Loucy (cell line): ENCODE results near the gene ARPIN.

Experiments
- H2AFZ ChIP-seq: fragments of 200-600 bp; sonication (generic); 2 replicates; pipeline ENCODE4 v1.6.0; 2016; ENCODE audit warnings: antibody characterized with exemption, mild to moderate bottlenecking, low read length, moderate library complexity
- H3F3A ChIP-seq: fragments of 200-600 bp; 2 replicates; pipeline ENCODE4 v1.6.0; 2016; ENCODE audit warnings: antibody characterized with exemption, low read depth, mild to moderate bottlenecking
- H3K27me3 ChIP-seq: fragments of 200-600 bp; sonication (generic); 2 replicates; pipeline ENCODE4 v1.6.1; 2014; ENCODE audit warnings: low read length, mild to moderate bottlenecking; ENCODE audit not compliant: insufficient read depth, poor library complexity, severe bottlenecking
- H3K36me3 ChIP-seq: fragments of 200-600 bp; sonication (generic); 2 replicates; pipeline ENCODE4 v1.6.1; 2016; ENCODE audit warnings: low read length; ENCODE audit not compliant: insufficient read depth
- H3K4me1 ChIP-seq: fragments of 200-600 bp; sonication (generic); 2 replicates; pipeline ENCODE4 v1.5.1; 2014; ENCODE audit warnings: low read length, mild to moderate bottlenecking; ENCODE audit not compliant: insufficient read depth, poor library complexity, severe bottlenecking
- H3K4me2 ChIP-seq: fragments of 200-600 bp; sonication (generic); 2 replicates; pipeline ENCODE4 v1.6.0; 2014; ENCODE audit warnings: antibody characterized with exemption, low read length, low read depth, mild to moderate bottlenecking; ENCODE audit not compliant: poor library complexity, severe bottlenecking
- H3K4me3 ChIP-seq: fragments of 200-600 bp; sonication (generic); 2 replicates; pipeline ENCODE4 v1.5.1; 2014; ENCODE audit warnings: low read length, mild to moderate bottlenecking, mixed read lengths; ENCODE audit not compliant: poor library complexity, severe bottlenecking
- H3K79me2 ChIP-seq: fragments of 200-600 bp; sonication (generic); 2 replicates; pipeline ENCODE4 v1.6.1; 2014; ENCODE audit warnings: low read length; ENCODE audit not compliant: insufficient read depth
- H3K9ac ChIP-seq: fragments of 200-600 bp; sonication (generic); 2 replicates; pipeline ENCODE4 v1.6.0; 2014; ENCODE audit warnings: mild to moderate bottlenecking, low read depth, low read length, moderate library complexity; ENCODE audit not compliant: poor library complexity, severe bottlenecking
- H3K9me2 ChIP-seq: fragments of 200-600 bp; sonication (generic); replicated peaks from 2 replicates; pipeline ENCODE4 v1.6.1; 2016; ENCODE audit warnings: low read depth, low read length, mixed read lengths
- H3K9me3 ChIP-seq: fragments of 200-600 bp; sonication (generic); 2 replicates; pipeline ENCODE4 v1.6.1; 2014; ENCODE audit warnings: mild to moderate bottlenecking, antibody characterized with exemption, low read length, low read depth; ENCODE audit not compliant: insufficient read depth
- H4K20me1 ChIP-seq: fragments of 200-600 bp; sonication (generic); 2 replicates; pipeline ENCODE4 v1.6.0; 2014; ENCODE audit warnings: antibody characterized with exemption, low read length, mild to moderate bottlenecking; ENCODE audit not compliant: insufficient read depth, poor library complexity, severe bottlenecking
- EZH2phosphoT487 ChIP-seq: fragments of 200-600 bp; IDR thresholded peaks from 2 replicates; pipeline ENCODE4 v1.6.1; 2018; ENCODE audit warnings: antibody characterized with exemption, mild to moderate bottlenecking, moderate library complexity, borderline replicate concordance
- TF ChIP-seq, protein P1 (sequence below): fragments of 200-600 bp; sonication (generic); conservative IDR thresholded peaks from 2 replicates; pipeline ENCODE4 v1.5.1; 2014; ENCODE audit warnings: mild to moderate bottlenecking, antibody characterized with exemption, low read length

Gene ARPIN

DNA sequence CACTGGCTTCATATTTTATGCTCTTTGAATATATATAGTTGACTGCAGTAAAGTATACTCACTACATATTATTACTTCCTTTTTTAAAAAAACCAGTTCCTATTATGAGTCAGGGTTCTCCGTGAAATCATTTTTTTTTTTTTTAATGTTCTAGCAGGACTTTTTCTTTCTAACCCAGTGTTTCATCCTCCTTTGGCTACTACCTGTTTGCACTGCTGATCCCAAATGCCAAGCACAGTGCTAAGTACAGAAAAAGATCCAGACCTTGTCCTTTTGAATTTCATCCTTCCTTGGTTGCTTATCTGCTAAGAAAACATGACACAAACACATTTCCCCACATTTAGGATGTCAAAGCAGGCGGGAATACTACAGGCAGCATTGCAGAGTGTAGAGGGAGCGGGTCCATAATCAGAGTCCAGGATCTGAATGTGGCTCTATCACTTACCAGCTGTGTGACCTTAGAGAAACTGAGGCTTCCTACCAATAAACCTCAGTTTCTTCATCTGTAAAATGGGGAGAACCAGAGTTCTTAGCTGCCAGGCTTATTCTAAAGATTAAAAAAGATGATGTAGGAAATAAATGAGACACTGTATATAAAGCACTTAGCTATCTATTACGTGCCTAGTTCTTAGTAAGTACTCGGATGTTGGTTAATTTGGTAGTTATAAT lies 60.9 kb downstream of the ARPIN start:
- Histone ChIP-seq H2AFZ (no peak overlapping the region), H3K4me2 (no peak overlapping the region), H3K79me2 (no peaks in the 10 kb centered on the region), H3K9ac (no peak overlapping the region), H3K9me2 (no peaks in the 10 kb centered on the region), H3K4me3 (no peak overlapping the region), H3F3A (no peaks in the 10 kb centered on the region; the same call in 1 of the 2 replicates), H3K4me1 (no peaks in the 10 kb centered on the region), H3K9me3 (no peaks in the 10 kb centered on the region), H4K20me1 (no peaks in the 10 kb centered on the region), H3K27me3 (no peaks in the 10 kb centered on the region), H3K36me3 (peaks cover 6% of the 10 kb centered on the region; the same call in 1 of the 2 replicates)
- TF ChIP-seq EZH2phosphoT487, result no peak
- TF ChIP-seq, protein P1, sequence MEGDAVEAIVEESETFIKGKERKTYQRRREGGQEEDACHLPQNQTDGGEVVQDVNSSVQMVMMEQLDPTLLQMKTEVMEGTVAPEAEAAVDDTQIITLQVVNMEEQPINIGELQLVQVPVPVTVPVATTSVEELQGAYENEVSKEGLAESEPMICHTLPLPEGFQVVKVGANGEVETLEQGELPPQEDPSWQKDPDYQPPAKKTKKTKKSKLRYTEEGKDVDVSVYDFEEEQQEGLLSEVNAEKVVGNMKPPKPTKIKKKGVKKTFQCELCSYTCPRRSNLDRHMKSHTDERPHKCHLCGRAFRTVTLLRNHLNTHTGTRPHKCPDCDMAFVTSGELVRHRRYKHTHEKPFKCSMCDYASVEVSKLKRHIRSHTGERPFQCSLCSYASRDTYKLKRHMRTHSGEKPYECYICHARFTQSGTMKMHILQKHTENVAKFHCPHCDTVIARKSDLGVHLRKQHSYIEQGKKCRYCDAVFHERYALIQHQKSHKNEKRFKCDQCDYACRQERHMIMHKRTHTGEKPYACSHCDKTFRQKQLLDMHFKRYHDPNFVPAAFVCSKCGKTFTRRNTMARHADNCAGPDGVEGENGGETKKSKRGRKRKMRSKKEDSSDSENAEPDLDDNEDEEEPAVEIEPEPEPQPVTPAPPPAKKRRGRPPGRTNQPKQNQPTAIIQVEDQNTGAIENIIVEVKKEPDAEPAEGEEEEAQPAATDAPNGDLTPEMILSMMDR, result no peak

GRCh38 chr15:89848970-89849292 lies 63.8 kb downstream of the ARPIN start:
- no peaks in the 10 kb centered on the region; the same call in 1 of the 2 replicates for H3F3A ChIP-seq
- no peak overlapping the region for H3K4me3 ChIP-seq
- no peaks in the 10 kb centered on the region for H3K4me1 ChIP-seq

GRCh38 chr15:89847101-89847500 lies 65.7 kb downstream of the ARPIN start:
- Histone ChIP-seq H2AFZ (no peak overlapping the region), H3K79me2 (no peaks in the 10 kb centered on the region), H3K36me3 (peaks cover 6% of the 10 kb centered on the region; the same call in 1 of the 2 replicates), H3K9ac (no peak overlapping the region), H3K4me1 (no peaks in the 10 kb centered on the region), H3K9me2 (no peaks in the 10 kb centered on the region), H3K9me3 (no peaks in the 10 kb centered on the region), H3K4me3 (no peak overlapping the region), H3K4me2 (no peak overlapping the region), H3K27me3 (no peaks in the 10 kb centered on the region), H4K20me1 (no peaks in the 10 kb centered on the region), H3F3A (no peaks in the 10 kb centered on the region)
- TF ChIP-seq, protein P1, result no peak
- TF ChIP-seq EZH2phosphoT487, result no peak

More at GRCh38 chr15:89848970-89849292, 63.8 kb downstream of the ARPIN start:
- no peak overlapping the region for H3K9ac ChIP-seq
- H2AFZ ChIP-seq, result no peak overlapping the region
- H3K9me2 ChIP-seq, result no peaks in the 10 kb centered on the region
- H3K4me2 ChIP-seq, result no peak overlapping the region
- no peaks in the 10 kb centered on the region for H3K9me3 ChIP-seq
- no peaks in the 10 kb centered on the region for H3K79me2 ChIP-seq
- no peaks in the 10 kb centered on the region for H3K27me3 ChIP-seq
- peaks cover 6% of the 10 kb centered on the region; the same call in 1 of the 2 replicates for H3K36me3 ChIP-seq
- no peaks in the 10 kb centered on the region for H4K20me1 ChIP-seq
- TF ChIP-seq EZH2phosphoT487, result no peak
- TF ChIP-seq, protein P1, result no peak
